Measurements from ENCODE around the gene MAFF.

GRCh38 chr22:38192475-38192863, 9.3 kb upstream of the MAFF start:
- TF ChIP-seq CTCF (IDR thresholded peaks at IDR 0.05), result no peak
- TF ChIP-seq POLR2AphosphoS5 (IDR thresholded peaks at IDR 0.05; ENCODE audit: low read depth, low read length), result no peak
- no peak for TF ChIP-seq SIN3A (IDR thresholded peaks at IDR 0.05; ENCODE audit: borderline replicate concordance, insufficient read depth, low read depth, low read length)
- no peak for TF ChIP-seq REST (IDR thresholded peaks at IDR 0.05; ENCODE audit: insufficient read depth in 1 of 2, low read depth in 2 of 2, low read length in 1 of 2)

Measured in Panc1 (cell line).